ENCODE data around the gene MCF2. TPM values are rescaled to one million over a fixed set of nuclear protein-coding genes. Genes with fewer than 3 reads are reported as not detected.
"Not testable (repeated sequence)": the region's sequence is repeated elsewhere in the genome, so short reads cannot be mapped to it uniquely, and the experiment has no call there.

Gene MCF2
- total RNA-seq, 1 donor from 2014 or later = not detected

GRCh38 chrX:139691493-139691842, 16.5 kb downstream of the MCF2 start:
- TF ChIP-seq, protein P1, sequence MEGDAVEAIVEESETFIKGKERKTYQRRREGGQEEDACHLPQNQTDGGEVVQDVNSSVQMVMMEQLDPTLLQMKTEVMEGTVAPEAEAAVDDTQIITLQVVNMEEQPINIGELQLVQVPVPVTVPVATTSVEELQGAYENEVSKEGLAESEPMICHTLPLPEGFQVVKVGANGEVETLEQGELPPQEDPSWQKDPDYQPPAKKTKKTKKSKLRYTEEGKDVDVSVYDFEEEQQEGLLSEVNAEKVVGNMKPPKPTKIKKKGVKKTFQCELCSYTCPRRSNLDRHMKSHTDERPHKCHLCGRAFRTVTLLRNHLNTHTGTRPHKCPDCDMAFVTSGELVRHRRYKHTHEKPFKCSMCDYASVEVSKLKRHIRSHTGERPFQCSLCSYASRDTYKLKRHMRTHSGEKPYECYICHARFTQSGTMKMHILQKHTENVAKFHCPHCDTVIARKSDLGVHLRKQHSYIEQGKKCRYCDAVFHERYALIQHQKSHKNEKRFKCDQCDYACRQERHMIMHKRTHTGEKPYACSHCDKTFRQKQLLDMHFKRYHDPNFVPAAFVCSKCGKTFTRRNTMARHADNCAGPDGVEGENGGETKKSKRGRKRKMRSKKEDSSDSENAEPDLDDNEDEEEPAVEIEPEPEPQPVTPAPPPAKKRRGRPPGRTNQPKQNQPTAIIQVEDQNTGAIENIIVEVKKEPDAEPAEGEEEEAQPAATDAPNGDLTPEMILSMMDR (IDR thresholded peaks at IDR 0.05; ENCODE audit: unreplicated experiment) = no peak
- Mint-ChIP-seq H3K36me3 (ENCODE audit: insufficient read depth) (no peaks in the 10 kb centered on the region), H3K4me1 (ENCODE audit: low read depth) (no peaks in the 10 kb centered on the region), H3K27ac (no peak overlapping the region), H3K4me3 (ENCODE audit: low read depth) (peak overlapping the region; percentile 72), H3K27me3 (peaks cover 46% of the 10 kb centered on the region), H3K9me3 (ENCODE audit: low read depth) (no peaks in the 10 kb centered on the region)
- DNase-seq (ENCODE audit: low spot score, unreplicated experiment) = no peak

DNA sequence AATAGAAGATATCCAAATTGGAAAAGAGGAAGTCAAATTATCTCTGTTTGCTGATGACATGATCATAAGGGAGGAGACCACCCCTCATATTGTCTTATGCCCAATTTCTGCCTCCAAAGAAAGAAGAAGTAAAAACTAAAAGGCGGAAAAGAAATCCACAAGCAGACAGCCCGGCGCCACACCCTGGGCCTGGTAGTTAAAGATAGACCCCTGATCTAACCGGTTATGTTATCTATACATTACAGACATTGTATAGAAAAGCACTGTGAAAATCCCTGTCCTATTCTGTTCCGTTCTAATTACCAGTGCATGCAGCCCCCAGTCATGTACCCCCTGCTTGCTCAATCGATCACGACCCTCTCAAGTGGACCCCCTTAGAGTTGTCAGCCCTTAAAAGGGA, 22.8 kb downstream of the MCF2 start:
- not testable (repeated sequence) for H3K36me3 Mint-ChIP-seq (ENCODE audit: insufficient read depth); DNase-seq (ENCODE audit: low spot score, unreplicated experiment); H3K4me1 Mint-ChIP-seq (ENCODE audit: low read depth); H3K27ac Mint-ChIP-seq; H3K4me3 Mint-ChIP-seq (ENCODE audit: low read depth)
- Mint-ChIP-seq H3K9me3 (ENCODE audit: low read depth) (peaks cover 16% of the 10 kb centered on the region), H3K27me3 (peaks cover 16% of the 10 kb centered on the region)

DNA sequence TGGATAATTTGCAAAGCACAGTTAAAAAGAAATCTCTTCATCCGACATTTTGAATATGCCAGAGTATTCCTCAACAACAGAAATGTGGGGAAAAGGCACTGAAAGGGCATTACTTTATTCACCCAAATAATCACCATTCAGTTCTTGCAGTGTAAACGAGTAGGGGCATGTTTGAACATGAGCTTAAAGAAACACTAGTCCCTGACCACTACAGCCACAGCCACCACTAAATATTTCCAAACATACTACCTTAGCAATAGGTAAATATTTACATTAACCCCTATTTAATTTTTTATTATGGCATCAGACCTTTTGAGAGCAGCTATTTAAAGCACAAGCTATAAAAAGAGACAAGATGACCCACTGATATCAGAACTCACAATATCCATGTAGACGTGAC, 27.6 kb downstream of the MCF2 start:
- no peaks in the 10 kb centered on the region for H3K4me1 Mint-ChIP-seq (ENCODE audit: low read depth)

DNA sequence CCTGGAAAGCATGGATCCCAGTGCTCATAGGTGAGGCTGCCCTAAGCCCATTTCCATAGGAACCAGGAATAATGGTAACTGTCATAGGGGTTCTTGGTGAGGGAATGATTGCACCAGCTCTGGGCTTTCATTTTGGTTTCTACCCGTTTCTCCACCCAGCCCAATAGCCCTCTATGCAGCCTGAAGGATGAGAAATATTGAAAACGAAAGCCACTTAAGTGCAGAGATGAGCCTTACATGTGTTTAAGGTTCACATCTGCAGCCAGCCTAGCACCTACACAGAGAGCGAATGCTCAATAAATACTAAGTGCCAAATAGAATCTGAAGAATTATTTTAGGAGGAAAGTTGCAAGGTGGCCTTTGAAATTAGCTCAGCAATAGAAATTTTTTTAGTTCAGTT, 60.4 kb downstream of the MCF2 start:
- Mint-ChIP-seq H3K4me1 (ENCODE audit: low read depth) (no peaks in the 10 kb centered on the region), H3K9me3 (ENCODE audit: low read depth) (peaks cover 4% of the 10 kb centered on the region), H3K27ac (no peak overlapping the region), H3K36me3 (ENCODE audit: insufficient read depth) (no peaks in the 10 kb centered on the region), H3K27me3 (peaks cover 5% of the 10 kb centered on the region), H3K4me3 (ENCODE audit: low read depth) (no peak overlapping the region)
- TF ChIP-seq, protein P1 (IDR thresholded peaks at IDR 0.05; ENCODE audit: unreplicated experiment) = no peak
- DNase-seq (ENCODE audit: low spot score, unreplicated experiment) = no peak

More for the DNA sequence above, 27.6 kb downstream of the MCF2 start:
- Mint-ChIP-seq H3K27me3 (no peaks in the 10 kb centered on the region), H3K36me3 (ENCODE audit: insufficient read depth) (no peaks in the 10 kb centered on the region), H3K27ac (no peak overlapping the region), H3K9me3 (ENCODE audit: low read depth) (peaks cover 19% of the 10 kb centered on the region), H3K4me3 (ENCODE audit: low read depth) (no peak overlapping the region)
- DNase-seq (ENCODE audit: low spot score, unreplicated experiment) = no peak
- TF ChIP-seq, protein P1 (IDR thresholded peaks at IDR 0.05; ENCODE audit: unreplicated experiment) = no peak

DNA sequence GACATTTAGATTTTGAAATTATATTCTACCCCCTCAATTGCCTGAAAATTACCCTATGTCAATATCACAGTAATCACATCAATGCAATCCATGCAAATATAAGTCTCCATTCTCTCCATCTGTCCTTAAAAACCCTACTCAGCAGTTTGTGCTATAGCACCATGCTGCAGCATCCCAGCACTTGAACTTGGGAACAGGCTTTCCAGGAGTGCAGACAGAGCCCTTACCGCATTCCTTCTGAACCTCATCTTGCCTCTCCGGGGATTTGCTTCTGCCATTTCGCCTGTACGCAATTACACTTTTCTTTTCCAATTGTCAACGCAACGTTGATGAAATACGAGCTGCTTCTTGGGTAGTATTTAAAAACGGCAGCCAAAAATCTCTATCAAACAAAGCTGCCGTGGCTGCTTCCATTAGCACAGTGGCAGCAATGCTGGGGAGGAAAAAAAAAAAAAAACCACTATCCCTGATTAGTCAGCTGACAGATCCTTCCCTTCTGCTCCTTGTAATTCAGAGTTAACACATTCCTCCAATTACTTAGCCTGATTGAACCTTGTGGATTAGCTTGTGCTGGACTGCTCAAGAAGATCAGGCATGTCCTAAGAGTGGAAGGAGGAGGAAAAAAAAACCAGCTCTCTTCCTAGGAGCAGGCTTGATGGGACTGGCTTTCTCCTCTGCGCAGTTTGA, 65.6 kb downstream of the MCF2 start:
- H3K4me1 Mint-ChIP-seq (ENCODE audit: low read depth) = no peaks in the 10 kb centered on the region
- no peak for DNase-seq (ENCODE audit: low spot score, unreplicated experiment)
- no peak overlapping the region for H3K4me3 Mint-ChIP-seq (ENCODE audit: low read depth)
- H3K27ac Mint-ChIP-seq = no peak overlapping the region
- no peaks in the 10 kb centered on the region for H3K36me3 Mint-ChIP-seq (ENCODE audit: insufficient read depth)
- H3K9me3 Mint-ChIP-seq (ENCODE audit: low read depth) = no peaks in the 10 kb centered on the region
- TF ChIP-seq, protein P1 (IDR thresholded peaks at IDR 0.05; ENCODE audit: unreplicated experiment) = no peak
- H3K27me3 Mint-ChIP-seq = peaks cover 9% of the 10 kb centered on the region

GRCh38 chrX:139640259-139640658, 67.7 kb downstream of the MCF2 start:
- H3K27ac Mint-ChIP-seq = no peak overlapping the region
- peaks cover 9% of the 10 kb centered on the region for H3K27me3 Mint-ChIP-seq
- H3K4me3 Mint-ChIP-seq (ENCODE audit: low read depth) = no peak overlapping the region
- H3K9me3 Mint-ChIP-seq (ENCODE audit: low read depth) = no peaks in the 10 kb centered on the region
- no peak for DNase-seq (ENCODE audit: low spot score, unreplicated experiment)
- TF ChIP-seq, protein P1 (IDR thresholded peaks at IDR 0.05; ENCODE audit: unreplicated experiment) = no peak
- no peaks in the 10 kb centered on the region for H3K4me1 Mint-ChIP-seq (ENCODE audit: low read depth)
- no peaks in the 10 kb centered on the region for H3K36me3 Mint-ChIP-seq (ENCODE audit: insufficient read depth)
